HG03432 (cell line): Measurements from ENCODE around the gene S1PR5.

Source experiments
- ATAC-seq: cut with Tn5 transposase; IDR thresholded peaks from one replicate; pipeline ENCODE4 v1.9.1; 2021; ENCODE audit warnings: mild to moderate bottlenecking, moderate library complexity; ENCODE audit not compliant: unreplicated experiment

The S1PR5 gene

GRCh38 chr19:10473192-10473591 is 44.1 kb downstream of the S1PR5 start:
- ATAC-seq, result no peak

DNA sequence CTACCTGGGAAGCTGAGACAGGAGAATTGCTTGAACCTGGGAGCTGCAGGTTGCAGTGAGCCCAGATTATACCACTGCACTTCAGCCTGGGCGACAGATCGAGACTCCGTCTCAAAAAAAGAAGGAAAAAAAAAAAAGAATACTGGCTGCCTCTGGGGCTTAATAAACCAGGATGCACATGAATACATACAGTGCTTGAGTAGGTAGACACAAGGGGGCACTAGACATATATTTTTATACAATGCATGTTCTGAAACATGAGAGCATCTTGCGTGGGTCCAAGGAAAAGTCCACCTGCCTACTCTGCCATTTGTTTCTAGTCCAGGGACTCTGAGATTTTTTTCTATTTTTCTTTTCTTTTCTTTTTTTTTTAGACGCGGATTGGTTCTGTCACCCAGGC is 45.3 kb downstream of the S1PR5 start:
- ATAC-seq, result no peak

DNA sequence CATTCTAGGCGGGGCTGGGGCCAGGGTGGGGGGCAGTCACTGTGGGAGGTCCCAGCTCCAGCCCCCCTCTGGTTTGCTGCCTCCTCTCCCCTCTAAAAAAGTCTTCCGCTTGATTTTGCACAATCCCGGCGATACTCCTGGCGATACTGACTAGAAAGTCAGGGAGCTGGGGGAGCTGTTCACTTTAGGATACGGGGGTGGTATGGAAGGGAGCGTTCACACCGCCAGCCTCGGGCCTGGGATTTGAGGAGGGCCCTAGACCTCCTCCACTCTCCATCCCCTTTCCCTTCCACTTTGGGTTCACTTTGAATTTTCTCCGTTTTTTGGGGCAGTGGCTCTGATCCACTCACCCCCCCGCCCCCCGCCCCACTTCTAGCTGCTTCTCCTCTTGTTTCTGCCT is 49.1 kb downstream of the S1PR5 start:
- no peak for ATAC-seq

- no peak for ATAC-seq
These were observed 50.0 kb downstream of the S1PR5 start for GRCh38 chr19:10467104-10467706.

GRCh38 chr19:10464456-10464855 is 52.8 kb downstream of the S1PR5 start:
- ATAC-seq, result no peak
